ENCODE results near the gene KIAA0753. TPM values are rescaled to one million over a fixed set of nuclear protein-coding genes. Genes with fewer than 3 reads are reported as not detected.

KIAA0753 gene
- total and polyA plus RNA-seq, 2 of the 8 experiments (the other 6 are each of a cell fraction or from before 2014, with no cell fraction given): 5.0 to 27.1 TPM

DNA sequence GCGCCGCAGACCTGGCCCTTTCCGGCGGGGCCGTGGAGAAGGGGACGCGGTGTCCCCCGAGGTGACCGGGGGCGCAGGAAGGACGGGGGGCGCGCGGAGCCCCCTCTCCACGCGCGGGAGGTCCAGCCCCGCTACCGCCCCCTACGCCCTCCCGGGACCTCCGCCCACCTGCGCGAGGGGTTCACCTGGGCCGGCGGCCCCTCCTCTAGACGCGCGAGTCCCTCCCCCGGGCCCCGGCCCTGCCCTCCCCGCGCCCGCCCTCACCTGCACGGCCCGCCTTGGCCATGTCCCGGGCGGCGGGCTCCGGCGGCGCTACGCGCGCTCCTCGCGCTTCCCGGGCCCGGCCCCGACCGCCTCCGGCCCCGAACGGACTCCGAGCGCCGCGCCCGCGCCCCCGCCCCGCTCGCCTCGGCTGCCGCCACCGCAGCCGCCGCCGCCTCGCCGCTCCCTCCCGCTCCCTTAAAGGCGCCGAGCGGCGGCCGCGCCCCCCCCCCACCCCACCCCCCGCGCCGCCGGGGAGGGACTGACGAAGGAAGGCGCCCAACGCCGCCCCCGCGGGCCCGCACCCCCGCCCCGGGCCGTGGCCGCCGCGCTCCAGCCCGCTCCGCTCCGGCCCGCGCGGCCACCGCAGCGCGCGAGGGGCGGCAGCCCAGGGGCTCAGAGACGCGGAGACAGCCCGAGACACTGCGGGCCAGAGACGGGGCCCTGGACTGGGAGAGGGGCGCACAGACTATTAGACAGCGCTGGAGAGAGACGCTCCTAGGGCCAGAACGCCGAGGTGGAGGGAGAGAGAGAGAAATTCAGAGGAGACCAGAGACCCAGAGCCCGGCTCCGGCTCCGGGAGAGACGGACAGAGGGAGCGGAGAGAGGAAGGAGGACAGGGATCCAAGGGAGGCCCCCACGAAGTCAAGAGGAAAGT is 84.1 kb downstream of the KIAA0753 start, which contains the start of gene PITPNM3:
Gene PITPNM3, minus strand, starts transcription at position 435 of the 919 bp plus-strand sequence. Its CDS starts 149 bp downstream, at position 286.
- peak within 1 kb of the TSS in 1 of 4 experiments; percentile 25; a peak in 2 of 7 replicates for H3K9ac ChIP-seq (replicated peaks in 1 of 4; ENCODE audit: extremely low read depth in 1 of 4, low read depth in 3 of 4, low read length in 3 of 4)

More for the DNA sequence above, 84.1 kb downstream of the KIAA0753 start, which contains the start of gene PITPNM3:
- Histone ChIP-seq H3K14ac (ENCODE audit: insufficient read length) (no peak within 1 kb of the TSS), H3K23ac (ENCODE audit: insufficient read length) (no peak within 1 kb of the TSS), H2AK5ac (ENCODE audit: low read depth, low read length) (no peak within 1 kb of the TSS), H3K4ac (replicated peaks; ENCODE audit: insufficient read length, low read depth, low read length) (no peak within 1 kb of the TSS), H2BK5ac (ENCODE audit: low read depth, low read length) (no peak within 1 kb of the TSS), H3K36me3 (ENCODE audit: control insufficient read depth in 2 of 4, insufficient read depth in 4 of 4, low read length in 3 of 4) (no peaks in the 10 kb centered on the region), H4K5ac (ENCODE audit: insufficient read length, low read depth, low read length) (no peak within 1 kb of the TSS), H2BK15ac (ENCODE audit: low read length) (peak within 1 kb of the TSS; percentile 81; the same call in 1 of the 2 replicates), H3K4me3 (ENCODE audit: extremely low read depth in 1 of 4, insufficient read depth in 2 of 4, low read depth in 3 of 4, low read length in 4 of 4) (peak within 1 kb of the TSS; percentile 54 to 76 (median 64)), H3K4me1 (replicated peaks in 1 of 4; ENCODE audit: control insufficient read depth in 3 of 4, insufficient read depth in 4 of 4, low read length in 3 of 4) (peaks cover 4 to 14% (median 11%) of the 10 kb centered on the region in 4 experiments), H4K20me1 (replicated peaks in 1 of 2; ENCODE audit: control insufficient read depth in 1 of 2, insufficient read depth in 2 of 2, low read length in 2 of 2) (peaks cover 0 to 5% of the 10 kb centered on the region in 2 experiments), H3K23me2 (ENCODE audit: low read depth, low read length) (peaks cover 14% of the 10 kb centered on the region; the same call in 1 of the 2 replicates), H3K56ac (replicated peaks; ENCODE audit: insufficient read length, low read depth, low read length) (no peak within 1 kb of the TSS), H2AFZ (ENCODE audit: low read length) (0 out of 2 replicates have a peak within 1 kb of the TSS, but pooled peaks have one; percentile 43), H3K79me1 (ENCODE audit: low read depth, low read length) (no peaks in the 10 kb centered on the region), H2BK120ac (replicated peaks; ENCODE audit: low read depth, low read length) (no peak within 1 kb of the TSS), H2BK20ac (ENCODE audit: low read length) (0 out of 2 replicates have a peak within 1 kb of the TSS, but pooled peaks have one; percentile 80), H3K4me2 (ENCODE audit: insufficient read depth in 1 of 2, low read depth in 2 of 2, low read length in 2 of 2) (peak within 1 kb of the TSS; percentile 83 to 96), H3K18ac (ENCODE audit: extremely low read depth, low read length) (peak within 1 kb of the TSS; percentile 83), H3K9me3 (ENCODE audit: insufficient read depth in 2 of 2, low read depth in 1 of 2, low read length in 1 of 2) (no peaks in the 10 kb centered on the region), H3K27ac (ENCODE audit: low read depth, low read length) (no peak within 1 kb of the TSS), H2BK12ac (ENCODE audit: low read depth, low read length) (peak within 1 kb of the TSS; percentile 84; the same call in 1 of the 2 replicates), H4K91ac (replicated peaks; ENCODE audit: insufficient read length, low read length) (no peak within 1 kb of the TSS), H3K27me3 (replicated peaks in 1 of 4; ENCODE audit: control insufficient read depth in 3 of 4, extremely low read depth in 1 of 4, insufficient read depth in 3 of 4, low read length in 3 of 4) (peaks cover 14 to 42% (median 36%) of the 10 kb centered on the region in 4 experiments), H3K79me2 (ENCODE audit: control insufficient read depth in 1 of 2, insufficient read depth in 2 of 2, low read length in 2 of 2) (no peaks in the 10 kb centered on the region), H4K8ac (ENCODE audit: extremely low read depth, insufficient read depth, low read length) (peak within 1 kb of the TSS; percentile 1; the same call in 1 of the 2 replicates)
- ChIA-PET CTCF (ENCODE audit: partially characterized antibody) (interaction anchor here (1.0 to 1.7 kb wide), 4 partner anchors 64 to 84 kb away, joined by 3 to 8 read pairs (median 4); no protein-coding TSS in a partner anchor), POLR2A (ENCODE audit: partially characterized antibody) (interaction anchor here (1.2 to 1.6 kb wide), 2 partner anchors 97 to 101 kb away, joined by 3 to 9 read pairs; no protein-coding TSS in a partner anchor)
- 4% methylated on average over 16 of the region's 122 CpGs; no CpG with 5 or more reads in 1 of the 2 experiments for WGBS, 2 experiments (ENCODE audit: extremely low coverage in 1 of 2, insufficient coverage in 1 of 2, insufficient read length in 1 of 2, insufficient replicate concordance in 2 of 2, low coverage in 1 of 2, low lambda C conversion rate in 2 of 2, missing lambda C conversion rate in 1 of 2)
- DNase-seq (ENCODE audit: low read depth in 1 of 2, low spot score in 2 of 2): peak in 1 of 2 experiments; percentile 59
- no peak for FAIRE-seq
- TF ChIP-seq ASH2L (IDR thresholded peaks at IDR 0.05; ENCODE audit: low read length): peak; percentile 12
- peak; percentile 49 for TF ChIP-seq EZH2 (IDR thresholded peaks at IDR 0.05; ENCODE audit: low read depth, low read length, severe bottlenecking)
- TF ChIP-seq SP2 (IDR thresholded peaks at IDR 0.05; ENCODE audit: low read length): no peak
